DMS53 (cell line): ENCODE measurements around the gene PRDX5.

Source experiments
- DNase-seq: peaks from one replicate; lab custom pipeline; 2025; lab: John Stamatoyannopoulos, UW

Gene PRDX5

DNA sequence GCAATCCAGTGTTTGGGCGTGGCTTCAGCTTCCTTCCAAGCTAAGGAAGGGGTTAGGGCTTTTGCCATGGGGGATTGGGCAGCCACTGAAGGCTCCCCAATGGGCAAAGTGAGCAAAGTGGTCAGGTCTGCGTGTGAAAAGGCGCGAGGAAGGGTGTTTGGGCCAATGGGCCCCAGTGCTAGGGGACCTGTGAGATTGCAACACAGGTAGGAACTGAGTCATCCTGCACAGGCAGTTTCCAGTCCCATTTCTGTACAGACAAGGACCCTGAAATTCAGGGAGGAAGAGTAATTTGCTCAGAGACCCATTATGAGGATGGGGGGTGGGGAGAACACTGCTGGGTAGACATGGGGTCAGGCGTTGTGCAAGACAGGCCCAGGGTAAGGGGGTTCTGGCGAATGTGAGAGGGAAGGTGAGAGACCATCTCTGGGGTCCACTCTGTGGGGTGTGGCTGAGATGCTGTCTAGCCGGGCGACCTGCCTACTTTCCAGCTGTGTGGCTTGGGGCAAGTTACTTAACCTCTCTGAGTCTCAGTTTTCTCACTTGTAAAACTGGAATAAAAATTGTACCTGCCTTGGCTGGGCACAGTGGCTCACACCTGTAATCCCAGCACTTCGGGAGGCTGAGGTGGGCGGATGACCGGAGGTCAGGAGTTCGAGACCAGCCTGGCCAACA is 29.4 kb downstream of the PRDX5 start:
- no peak for DNase-seq

DNA sequence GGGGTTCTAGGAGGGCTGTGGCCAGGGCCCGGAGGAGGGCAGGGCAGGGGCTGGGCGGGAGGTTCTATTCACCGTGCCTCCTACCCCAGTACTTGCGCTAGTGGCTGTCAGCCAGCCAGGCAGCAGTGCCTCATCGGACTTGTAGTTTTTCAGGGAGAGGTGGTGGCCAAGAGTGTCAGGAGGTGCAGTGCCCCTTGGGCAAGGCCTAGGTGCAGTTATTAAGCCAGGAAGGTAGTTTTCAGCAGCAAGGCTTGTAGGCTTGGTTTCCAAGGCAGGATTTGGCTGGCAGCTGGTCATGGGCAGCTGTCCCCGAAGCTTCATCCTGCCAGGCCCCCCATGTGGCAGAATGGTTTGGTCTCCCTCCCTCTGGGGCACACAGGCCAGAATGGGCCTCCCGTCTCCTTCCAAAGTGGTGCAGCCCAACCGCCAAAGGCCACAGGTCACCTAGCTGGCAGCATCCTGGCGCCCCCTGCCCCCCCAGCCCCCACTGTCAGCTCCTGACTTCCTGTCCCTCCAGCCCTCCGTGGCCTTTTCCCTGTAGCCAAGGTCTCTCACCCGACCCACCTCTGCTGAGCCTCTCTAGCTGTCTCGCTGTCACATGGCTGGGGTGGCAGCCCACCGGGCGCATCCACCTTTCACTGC is 30.6 kb downstream of the PRDX5 start:
- no peak for DNase-seq

DNA sequence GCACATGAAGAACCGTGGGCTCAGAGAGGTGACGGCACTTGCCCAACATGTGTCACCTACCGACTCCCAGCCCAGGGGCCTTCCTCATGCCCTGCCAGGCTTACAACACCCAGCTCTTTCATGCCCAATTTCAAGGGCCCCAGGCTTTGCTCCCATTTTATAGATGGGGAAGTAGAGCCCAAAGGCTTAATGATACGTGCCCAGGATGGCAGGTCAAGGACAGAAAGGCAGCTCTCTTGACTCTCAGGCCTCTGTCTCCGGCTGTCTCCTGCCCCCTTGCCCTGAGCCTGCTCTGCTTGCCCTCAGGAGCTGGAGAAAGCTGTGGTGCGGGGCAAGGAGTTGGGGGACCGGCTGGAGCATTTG is 31.1 kb downstream of the PRDX5 start:
- DNase-seq, result no peak

DNA sequence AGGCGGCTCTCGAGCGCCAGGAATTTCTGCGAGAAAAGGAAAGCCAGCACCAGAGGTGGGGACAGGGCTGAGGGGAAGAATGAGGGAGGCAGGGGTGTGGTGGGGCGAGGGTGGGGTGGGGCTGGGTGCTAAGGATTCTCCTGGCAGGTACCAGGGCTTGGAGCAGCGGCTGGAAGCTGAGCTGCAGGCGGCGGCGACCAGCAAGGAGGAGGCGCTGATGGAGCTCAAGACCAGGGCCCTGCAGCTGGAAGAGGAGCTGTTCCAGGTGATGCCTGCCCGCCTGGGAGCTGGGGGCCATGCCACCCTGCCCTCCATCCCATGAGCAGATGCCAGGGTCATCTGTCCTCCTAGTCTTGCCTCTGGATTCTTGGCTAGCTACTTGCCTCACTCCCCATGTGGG is 31.5 kb downstream of the PRDX5 start:
- no peak for DNase-seq

- no peak for DNase-seq
Measured at GRCh38 chr11:64351136-64351631, 33.3 kb downstream of the PRDX5 start.

DNA sequence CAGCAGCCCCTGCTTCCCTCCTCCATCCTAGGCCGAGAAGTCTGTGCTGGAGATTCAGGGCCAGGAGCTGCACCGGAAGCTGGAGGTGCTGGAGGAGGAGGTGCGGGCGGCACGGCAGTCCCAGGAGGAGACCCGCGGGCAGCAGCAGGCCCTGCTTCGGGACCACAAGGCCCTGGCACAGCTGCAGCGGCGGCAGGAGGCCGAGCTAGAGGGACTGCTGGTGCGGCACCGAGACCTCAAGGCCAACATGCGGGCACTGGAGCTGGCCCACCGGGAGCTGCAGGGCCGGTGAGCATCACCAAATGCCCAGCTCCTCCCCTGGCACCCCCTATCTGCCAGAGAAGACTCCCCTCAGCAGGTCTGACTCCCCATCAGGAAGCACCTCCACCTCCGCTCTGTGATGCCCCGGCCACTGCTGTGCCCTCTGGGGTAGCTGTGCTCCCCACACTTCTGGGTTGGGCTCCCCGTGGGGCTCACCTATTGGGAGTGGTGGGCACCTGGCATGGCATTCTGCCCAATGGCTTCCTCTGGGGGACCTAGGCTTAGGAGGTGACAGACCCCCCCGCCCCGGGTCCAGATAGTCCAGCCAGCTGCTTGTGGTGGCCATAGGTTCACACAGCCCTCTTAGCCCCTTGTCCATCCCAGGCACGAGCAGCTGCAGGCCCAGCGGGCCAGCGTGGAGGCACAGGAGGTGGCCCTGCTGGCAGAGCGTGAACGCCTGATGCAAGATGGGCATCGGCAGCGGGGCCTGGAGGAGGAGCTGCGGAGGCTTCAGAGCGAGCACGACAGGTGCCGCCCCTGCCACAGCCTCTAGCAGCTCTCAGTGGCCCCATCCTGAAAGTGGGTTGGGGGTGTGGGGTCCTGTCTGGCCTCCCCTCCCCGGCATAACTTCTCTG is 34.4 kb downstream of the PRDX5 start:
- DNase-seq, result peak; percentile 77

- DNase-seq, result peak; percentile 82
Measured at GRCh38 chr11:64352995-64353714, 35.2 kb downstream of the PRDX5 start.

DNA sequence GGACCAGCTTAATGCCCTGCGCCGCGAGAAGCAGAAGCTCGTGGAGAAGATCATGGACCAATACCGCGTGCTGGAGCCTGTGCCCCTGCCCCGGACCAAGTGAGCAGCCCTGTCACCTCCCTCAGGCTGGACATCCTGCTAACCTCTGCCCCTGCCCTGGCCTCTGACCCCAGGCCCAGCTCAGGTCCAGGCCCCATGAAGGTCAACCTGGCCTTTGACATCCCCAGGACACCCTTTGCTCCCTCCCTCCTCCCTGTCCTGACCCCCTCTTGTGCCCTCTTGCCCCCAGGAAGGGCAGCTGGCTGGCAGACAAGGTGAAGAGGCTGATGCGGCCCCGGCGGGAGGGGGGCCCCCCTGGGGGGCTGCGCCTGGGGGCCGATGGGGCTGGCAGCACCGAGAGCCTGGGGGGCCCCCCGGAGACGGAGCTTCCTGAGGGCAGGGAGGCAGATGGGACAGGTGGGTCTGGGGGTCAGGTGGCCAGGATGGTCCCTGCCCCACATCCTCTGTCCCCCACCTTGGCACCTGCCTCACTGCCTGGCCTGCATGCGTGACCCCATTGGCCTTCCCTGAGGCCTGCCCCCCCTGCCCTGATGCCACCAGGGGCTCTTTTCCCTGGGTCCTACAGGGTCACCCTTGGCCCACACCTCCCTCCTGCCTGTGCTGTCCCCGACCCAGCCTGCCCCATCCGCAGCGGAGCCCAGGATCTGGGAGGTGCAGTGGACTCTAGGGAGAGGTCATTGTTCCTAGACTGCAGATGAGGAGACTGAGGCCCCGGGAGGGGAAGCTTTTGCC is 36.0 kb downstream of the PRDX5 start:
- no peak for DNase-seq

GRCh38 chr11:64355078-64355940 is 37.4 kb downstream of the PRDX5 start:
- peak; percentile 92 for DNase-seq

GRCh38 chr11:64356498-64357411 is 38.8 kb downstream of the PRDX5 start:
- DNase-seq, result peak; percentile 72

DNA sequence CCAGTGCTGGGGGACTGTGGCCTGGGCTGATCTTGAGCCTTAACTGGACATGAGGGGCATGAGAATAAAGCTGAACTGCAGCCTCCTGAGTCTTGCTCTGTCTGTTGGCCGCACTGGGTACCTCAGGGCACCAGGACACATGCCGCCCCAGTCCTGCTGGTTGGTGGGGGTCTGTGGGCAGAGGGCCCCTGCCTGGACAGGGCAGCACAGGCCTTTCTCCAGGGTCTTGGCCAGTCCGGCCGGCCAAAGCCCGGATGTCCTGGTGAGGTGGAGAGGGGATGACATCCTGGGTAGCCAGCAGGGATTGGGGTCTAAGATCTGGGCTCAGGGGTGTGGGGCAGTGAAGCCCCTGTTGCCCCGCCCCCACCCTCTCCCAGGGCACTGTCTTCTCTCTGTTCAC is 39.5 kb downstream of the PRDX5 start:
- no peak for DNase-seq

GRCh38 chr11:64357904-64358535 is 40.1 kb downstream of the PRDX5 start:
- DNase-seq, result no peak

GRCh38 chr11:64358536-64358906 is 40.6 kb downstream of the PRDX5 start:
- DNase-seq, result no peak

- DNase-seq, result peak; percentile 87
Measured at GRCh38 chr11:64358907-64359711, 41.2 kb downstream of the PRDX5 start, which contains the start of gene RPS6KA4. Gene RPS6KA4 (plus strand): TSS chr11:64359162. CDS start chr11:64359236, 74 bp downstream.

DNA sequence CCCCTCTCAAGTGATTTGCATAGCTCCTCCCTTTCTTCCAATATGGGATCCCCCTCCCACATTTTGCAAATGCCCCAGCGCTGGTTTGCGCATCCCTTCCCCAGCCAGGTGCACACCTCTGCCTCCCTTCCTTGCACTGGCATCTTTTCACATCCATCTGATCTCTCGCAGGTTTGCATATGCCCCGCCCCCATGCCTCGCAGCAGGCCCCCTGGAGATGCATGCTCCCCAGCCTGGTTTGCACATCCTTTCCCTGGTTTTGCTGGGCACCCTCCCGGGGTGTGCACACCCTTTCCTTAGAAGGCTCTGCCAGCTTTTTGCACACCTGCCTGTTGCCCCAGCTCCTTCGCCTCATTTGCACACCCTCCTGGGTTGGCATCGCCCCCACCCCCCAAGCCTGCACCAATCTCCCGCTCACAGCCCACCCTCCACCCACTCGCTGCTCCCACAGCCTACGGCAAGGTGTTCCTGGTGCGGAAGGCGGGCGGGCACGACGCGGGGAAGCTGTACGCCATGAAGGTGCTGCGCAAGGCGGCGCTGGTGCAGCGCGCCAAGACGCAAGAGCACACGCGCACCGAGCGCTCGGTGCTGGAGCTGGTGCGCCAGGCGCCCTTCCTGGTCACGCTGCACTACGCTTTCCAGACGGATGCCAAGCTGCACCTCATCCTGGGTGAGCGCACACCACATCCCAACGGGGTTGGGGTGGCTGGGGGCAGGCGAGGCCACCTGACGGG is 42.0 kb downstream of the PRDX5 start:
- DNase-seq, result no peak

DNA sequence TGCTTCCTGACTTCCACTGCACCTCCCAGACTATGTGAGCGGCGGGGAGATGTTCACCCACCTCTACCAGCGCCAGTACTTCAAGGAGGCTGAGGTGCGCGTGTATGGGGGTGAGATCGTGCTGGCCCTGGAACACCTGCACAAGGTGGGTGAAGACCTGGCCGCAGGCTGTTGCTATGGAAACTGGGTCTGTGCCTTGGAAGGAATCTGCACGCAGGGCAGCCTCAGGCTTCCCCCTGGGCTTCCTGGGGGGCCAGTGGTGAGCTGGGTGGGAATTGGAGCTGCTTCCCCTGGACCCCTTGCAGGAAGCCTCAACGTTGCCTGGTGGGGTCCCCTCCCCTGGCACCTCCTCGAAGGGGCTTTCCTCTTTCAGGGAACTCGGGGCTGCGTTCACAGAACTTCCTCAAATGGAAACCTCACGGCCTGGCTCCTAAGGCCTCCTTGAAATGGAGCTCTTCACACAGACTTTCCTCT is 42.6 kb downstream of the PRDX5 start:
- DNase-seq, result no peak

DNA sequence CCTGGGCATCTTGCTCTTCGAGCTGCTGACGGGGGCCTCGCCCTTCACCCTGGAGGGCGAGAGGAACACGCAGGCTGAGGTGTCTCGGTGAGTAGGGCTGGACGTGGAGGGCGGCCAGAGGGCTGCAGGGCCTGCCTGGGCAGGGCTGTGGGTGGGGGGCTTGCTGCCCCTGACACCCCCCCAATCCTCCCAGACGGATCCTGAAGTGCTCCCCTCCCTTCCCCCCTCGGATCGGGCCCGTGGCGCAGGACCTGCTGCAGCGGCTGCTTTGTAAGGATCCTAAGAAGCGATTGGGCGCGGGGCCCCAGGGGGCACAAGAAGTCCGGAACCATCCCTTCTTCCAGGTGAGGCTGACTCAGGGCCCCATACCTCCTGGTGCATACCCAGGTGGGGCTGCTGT is 43.7 kb downstream of the PRDX5 start:
- no peak for DNase-seq
